ENCODE data around the gene ZNF292. TPM values are rescaled to one million over a fixed set of nuclear protein-coding genes. Genes with fewer than 3 reads are reported as not detected.

ZNF292 gene
- total RNA-seq, 2 donors from 2014 or later, result 28.0 to 30.3 TPM

- H3K27ac ChIP-seq, result no peak overlapping the region
- no peak for ATAC-seq
- WGBS, 2 donors, result 59 to 66% methylated on average over 3 of the region's 3 CpGs
- no peaks in the 10 kb centered on the region for H3K36me3 ChIP-seq (replicated peaks in 1 of 2; ENCODE audit: insufficient read depth in 1 of 2, low read depth in 2 of 2)
- no peak overlapping the region for H3K4me3 ChIP-seq
- DNase-seq, result no peak
- H3K4me1 ChIP-seq, result no peaks in the 10 kb centered on the region
- no peak for TF ChIP-seq CTCF (IDR thresholded peaks at IDR 0.05)
- TF ChIP-seq POLR2A (IDR thresholded peaks at IDR 0.05), result no peak
- intact Hi-C loops (cut with DNase I), result no loop called here
- H3K27me3 ChIP-seq, result no peaks in the 10 kb centered on the region
- H3K9me3 ChIP-seq, result no peaks in the 10 kb centered on the region
Observed at GRCh38 chr6:87261534-87261933, 106.2 kb downstream of the ZNF292 start.

- 99 to 100% methylated on average over 2 of the region's 2 CpGs for WGBS, 2 donors
- no peaks in the 10 kb centered on the region for H3K36me3 ChIP-seq (replicated peaks in 1 of 2; ENCODE audit: insufficient read depth in 1 of 2, low read depth in 2 of 2)
- H3K27me3 ChIP-seq, result no peaks in the 10 kb centered on the region
- H3K27ac ChIP-seq, result no peak overlapping the region
- TF ChIP-seq CTCF (IDR thresholded peaks at IDR 0.05) (no peak), POLR2A (IDR thresholded peaks at IDR 0.05) (no peak)
- no peak for ATAC-seq
- no peaks in the 10 kb centered on the region for H3K4me1 ChIP-seq
- no peak for DNase-seq
- H3K9me3 ChIP-seq, result no peaks in the 10 kb centered on the region
- no peak overlapping the region for H3K4me3 ChIP-seq
- intact Hi-C loops (cut with DNase I), result no loop called here
Observed at GRCh38 chr6:87264481-87264880, 109.1 kb downstream of the ZNF292 start.

- ATAC-seq (no peak), DNase-seq (no peak)
- 92 to 94% methylated on average over 7 of the region's 7 CpGs for WGBS, 2 donors
- no peaks in the 10 kb centered on the region for H3K4me1 ChIP-seq
- H3K4me3 ChIP-seq, result no peak overlapping the region
- TF ChIP-seq CTCF (IDR thresholded peaks at IDR 0.05) (no peak), POLR2A (IDR thresholded peaks at IDR 0.05) (no peak)
- no peaks in the 10 kb centered on the region for H3K9me3 ChIP-seq
- no peak overlapping the region for H3K27ac ChIP-seq
- intact Hi-C loops (cut with DNase I), result no loop called here
- H3K36me3 ChIP-seq (replicated peaks in 1 of 2; ENCODE audit: insufficient read depth in 1 of 2, low read depth in 2 of 2), result no peaks in the 10 kb centered on the region
- no peaks in the 10 kb centered on the region for H3K27me3 ChIP-seq
Observed at GRCh38 chr6:87274660-87275274, 119.4 kb downstream of the ZNF292 start.

- ATAC-seq, result no peak
Observed at GRCh38 chr6:87276624-87277023, 121.3 kb downstream of the ZNF292 start.

More at GRCh38 chr6:87276624-87277023, 121.3 kb downstream of the ZNF292 start:
- DNase-seq, result no peak
- 25 to 31% methylated on average over 1 of the region's 1 CpG for WGBS, 2 donors
- no peak overlapping the region for H3K27ac ChIP-seq
- intact Hi-C loops (cut with DNase I), result no loop called here
- TF ChIP-seq CTCF (IDR thresholded peaks at IDR 0.05) (no peak), POLR2A (IDR thresholded peaks at IDR 0.05) (no peak)
- H3K4me1 ChIP-seq, result no peaks in the 10 kb centered on the region
- H3K27me3 ChIP-seq, result no peaks in the 10 kb centered on the region
- H3K4me3 ChIP-seq, result no peak overlapping the region
- no peaks in the 10 kb centered on the region for H3K36me3 ChIP-seq (replicated peaks in 1 of 2; ENCODE audit: insufficient read depth in 1 of 2, low read depth in 2 of 2)
- H3K9me3 ChIP-seq, result no peaks in the 10 kb centered on the region
